MCF 10A (cell line): ENCODE measurements around the gene IL12RB2. TPM values are rescaled to one million over a fixed set of nuclear protein-coding genes. Genes with fewer than 3 reads are reported as not detected.

Source experiments
- Bru-seq: library from RNA; stranded (reverse); fragments of 400-500 nt; gene quantifications from one replicate; lab custom pipeline; 2021; lab: Mats Ljungman, UMichigan
- BruChase-seq, 2 experiments: library from RNA; stranded (reverse); fragments of 400-500 nt; gene quantifications; one replicate each; lab custom pipeline; 2021; lab: Mats Ljungman, UMichigan
- BruUV-seq: library from RNA; stranded (reverse); fragments of 400-500 nt; replicated peaks from 2 replicates; lab custom pipeline; 2021; lab: Mats Ljungman, UMichigan
- CTCF ChIA-PET: fragments of 300-600 bp; sonication (Branson Sonifier 250); formaldehyde crosslinking; extraction: SDS; loops from one replicate; lab custom pipeline; 2021; ENCODE audit warnings: antibody characterized with exemption, inconsistent platforms; lab: Yijun Ruan, JAX
- POLR2A ChIA-PET: fragments of 300-600, 350-650 bp; sonication (Branson Sonifier 250); formaldehyde crosslinking; extraction: SDS; loops from one replicate; lab custom pipeline; 2020; ENCODE audit warnings: antibody characterized with exemption, inconsistent platforms; lab: Yijun Ruan, JAX
- DNase-seq: peaks from one replicate; pipeline ENCODE4 v3.0.0-alpha.2; 2018; ENCODE audit not compliant: unreplicated experiment
- H3K27ac Mint-ChIP-seq: one replicate; pipeline ENCODE4 v1.8.0; 2022; ENCODE audit warnings: mild to moderate bottlenecking, low read depth, mixed read lengths; ENCODE audit not compliant: unreplicated experiment
- H3K27me3 Mint-ChIP-seq: one replicate; pipeline ENCODE4 v1.8.0; 2022; ENCODE audit warnings: mixed read lengths; ENCODE audit not compliant: insufficient read depth, unreplicated experiment
- H3K36me3 Mint-ChIP-seq: one replicate; pipeline ENCODE4 v1.8.0; 2022; ENCODE audit warnings: mild to moderate bottlenecking, moderate library complexity, mixed read lengths; ENCODE audit not compliant: insufficient read depth, unreplicated experiment
- H3K4me1 Mint-ChIP-seq: one replicate; pipeline ENCODE4 v1.8.0; 2022; ENCODE audit warnings: mixed read lengths; ENCODE audit not compliant: insufficient read depth, unreplicated experiment
- H3K4me3 Mint-ChIP-seq: one replicate; pipeline ENCODE4 v1.8.0; 2022; ENCODE audit warnings: mild to moderate bottlenecking, moderate library complexity, mixed read lengths; ENCODE audit not compliant: unreplicated experiment
- H3K9me3 Mint-ChIP-seq: one replicate; pipeline ENCODE4 v1.8.0; 2022; ENCODE audit warnings: mixed read lengths; ENCODE audit not compliant: unreplicated experiment
- intact Hi-C: fragments of 100-400 bp; cut with micrococcal nuclease; formaldehyde crosslinking; loops from 2 replicates; pipeline ENCODE4 v1.14.1; 2022
- long read RNA-seq: library from polyadenylated mRNA; stranded (forward); transcript quantifications from one replicate; pipeline ENCODE4 v2.0.0, GENCODE V29; 2022
- total RNA-seq: library from RNA; stranded (reverse); gene quantifications from 2 replicates; pipeline ENCODE4 v1.2.3, GENCODE V29; 2022
- TF ChIP-seq, protein P1 (sequence below): fragments of 200-600 bp; IDR thresholded peaks from one replicate; pipeline ENCODE4 v1.8.0; 2022; ENCODE audit warnings: antibody characterized with exemption, mild to moderate bottlenecking; ENCODE audit not compliant: unreplicated experiment

IL12RB2 gene, protein sequence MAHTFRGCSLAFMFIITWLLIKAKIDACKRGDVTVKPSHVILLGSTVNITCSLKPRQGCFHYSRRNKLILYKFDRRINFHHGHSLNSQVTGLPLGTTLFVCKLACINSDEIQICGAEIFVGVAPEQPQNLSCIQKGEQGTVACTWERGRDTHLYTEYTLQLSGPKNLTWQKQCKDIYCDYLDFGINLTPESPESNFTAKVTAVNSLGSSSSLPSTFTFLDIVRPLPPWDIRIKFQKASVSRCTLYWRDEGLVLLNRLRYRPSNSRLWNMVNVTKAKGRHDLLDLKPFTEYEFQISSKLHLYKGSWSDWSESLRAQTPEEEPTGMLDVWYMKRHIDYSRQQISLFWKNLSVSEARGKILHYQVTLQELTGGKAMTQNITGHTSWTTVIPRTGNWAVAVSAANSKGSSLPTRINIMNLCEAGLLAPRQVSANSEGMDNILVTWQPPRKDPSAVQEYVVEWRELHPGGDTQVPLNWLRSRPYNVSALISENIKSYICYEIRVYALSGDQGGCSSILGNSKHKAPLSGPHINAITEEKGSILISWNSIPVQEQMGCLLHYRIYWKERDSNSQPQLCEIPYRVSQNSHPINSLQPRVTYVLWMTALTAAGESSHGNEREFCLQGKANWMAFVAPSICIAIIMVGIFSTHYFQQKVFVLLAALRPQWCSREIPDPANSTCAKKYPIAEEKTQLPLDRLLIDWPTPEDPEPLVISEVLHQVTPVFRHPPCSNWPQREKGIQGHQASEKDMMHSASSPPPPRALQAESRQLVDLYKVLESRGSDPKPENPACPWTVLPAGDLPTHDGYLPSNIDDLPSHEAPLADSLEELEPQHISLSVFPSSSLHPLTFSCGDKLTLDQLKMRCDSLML
- total RNA-seq (not detected in 2 replicates), Bru-seq, nascent RNA (percentile 5 among the genes with signal in this experiment), BruChase-seq, experiment 1, labeled RNA remaining after a 6-hour chase (percentile 4 among the genes with signal in this experiment), BruChase-seq, experiment 2, labeled RNA remaining after a 2-hour chase (percentile 2 among the genes with signal in this experiment)
- long read RNA-seq, partial matches to known transcripts: 0 of 2 reads
- long read RNA-seq, other reads (novel, unspliced or antisense): 2 of 2 reads

GRCh38 chr1:67307251-67308060 is at the start of gene IL12RB2:
IL12RB2 (plus strand) TSS chr1:67307873; CDS start chr1:67320369, 12,496 bp downstream.
- H3K4me1 Mint-ChIP-seq: no peaks in the 10 kb centered on the region
- no peak within 1 kb of the TSS for H3K27ac Mint-ChIP-seq
- TF ChIP-seq, protein P1, sequence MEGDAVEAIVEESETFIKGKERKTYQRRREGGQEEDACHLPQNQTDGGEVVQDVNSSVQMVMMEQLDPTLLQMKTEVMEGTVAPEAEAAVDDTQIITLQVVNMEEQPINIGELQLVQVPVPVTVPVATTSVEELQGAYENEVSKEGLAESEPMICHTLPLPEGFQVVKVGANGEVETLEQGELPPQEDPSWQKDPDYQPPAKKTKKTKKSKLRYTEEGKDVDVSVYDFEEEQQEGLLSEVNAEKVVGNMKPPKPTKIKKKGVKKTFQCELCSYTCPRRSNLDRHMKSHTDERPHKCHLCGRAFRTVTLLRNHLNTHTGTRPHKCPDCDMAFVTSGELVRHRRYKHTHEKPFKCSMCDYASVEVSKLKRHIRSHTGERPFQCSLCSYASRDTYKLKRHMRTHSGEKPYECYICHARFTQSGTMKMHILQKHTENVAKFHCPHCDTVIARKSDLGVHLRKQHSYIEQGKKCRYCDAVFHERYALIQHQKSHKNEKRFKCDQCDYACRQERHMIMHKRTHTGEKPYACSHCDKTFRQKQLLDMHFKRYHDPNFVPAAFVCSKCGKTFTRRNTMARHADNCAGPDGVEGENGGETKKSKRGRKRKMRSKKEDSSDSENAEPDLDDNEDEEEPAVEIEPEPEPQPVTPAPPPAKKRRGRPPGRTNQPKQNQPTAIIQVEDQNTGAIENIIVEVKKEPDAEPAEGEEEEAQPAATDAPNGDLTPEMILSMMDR: no peak
- no peak within 1 kb of the TSS for H3K4me3 Mint-ChIP-seq
- no peaks in the 10 kb centered on the region for H3K9me3 Mint-ChIP-seq
- intact Hi-C loops: no loop called here
- no peak for DNase-seq
- CTCF ChIA-PET: no interaction called here
- POLR2A ChIA-PET: no interaction called here
- H3K27me3 Mint-ChIP-seq: no peaks in the 10 kb centered on the region
- no TSS peak for BruUV-seq
- H3K36me3 Mint-ChIP-seq: no peaks in the 10 kb centered on the region

- DNase-seq: no peak
- POLR2A ChIA-PET: interaction anchor here (0.6 kb wide), 1 partner anchor 10 kb away, joined by 3 read pairs; no protein-coding TSS in a partner anchor
- Mint-ChIP-seq H3K9me3 (no peaks in the 10 kb centered on the region), H3K4me3 (no peak overlapping the region), H3K4me1 (no peaks in the 10 kb centered on the region), H3K27me3 (no peaks in the 10 kb centered on the region), H3K27ac (no peak overlapping the region), H3K36me3 (no peaks in the 10 kb centered on the region)
- no TSS peak for BruUV-seq
- CTCF ChIA-PET: interaction anchor here (0.8 to 1.1 kb wide), 3 partner anchors 23 to 240 kb away, joined by 3 to 4 read pairs (median 3); no protein-coding TSS in a partner anchor
- intact Hi-C loops: no loop called here
- TF ChIP-seq, protein P1: no peak
These were observed 46.0 kb upstream of the IL12RB2 start for GRCh38 chr1:67261680-67262079.

- H3K4me3 Mint-ChIP-seq: no peak overlapping the region
- no peaks in the 10 kb centered on the region for H3K9me3 Mint-ChIP-seq
- no peaks in the 10 kb centered on the region for H3K4me1 Mint-ChIP-seq
- no peak overlapping the region for H3K27ac Mint-ChIP-seq
- H3K36me3 Mint-ChIP-seq: no peaks in the 10 kb centered on the region
- no peak for DNase-seq
- intact Hi-C loops: no loop called here
- CTCF ChIA-PET: interaction anchor here (0.8 kb wide), 1 partner anchor 239 kb away, joined by 3 read pairs; no protein-coding TSS in a partner anchor
- TF ChIP-seq, protein P1: no peak
- POLR2A ChIA-PET: interaction anchor here (0.7 kb wide), 1 partner anchor 9 kb away, joined by 5 read pairs; no protein-coding TSS in a partner anchor
- BruUV-seq: no TSS peak
- H3K27me3 Mint-ChIP-seq: no peaks in the 10 kb centered on the region
These were observed 44.9 kb upstream of the IL12RB2 start for GRCh38 chr1:67262735-67263134.
